BE2C (cell line): ENCODE measurements around the gene VPS41.

Source experiments
- DNase-seq: peaks from one replicate; pipeline ENCODE4 v3.0.0-alpha.2; 2020
- H3K27me3 ChIP-seq: fragments of 250-450 bp; sonication (Bioruptor Pico); 2 replicates; pipeline ENCODE4 v1.5.1; 2020; ENCODE audit warnings: mild to moderate bottlenecking
- H3K36me3 ChIP-seq: fragments of 250-450 bp; sonication (Bioruptor Pico); 2 replicates; pipeline ENCODE4 v1.5.1; 2020; ENCODE audit warnings: mild to moderate bottlenecking
- H3K4me1 ChIP-seq: fragments of 250-450 bp; sonication (Bioruptor Pico); 2 replicates; pipeline ENCODE4 v1.5.1; 2020
- H3K4me3 ChIP-seq: 2 replicates; pipeline ENCODE4 v1.5.1; 2011; ENCODE audit warnings: low read depth, low read length
- H3K9me3 ChIP-seq: fragments of 250-450 bp; sonication (Bioruptor Pico); 2 replicates; pipeline ENCODE4 v1.5.1; 2020
- CTCF ChIP-seq: IDR thresholded peaks from 2 replicates; pipeline ENCODE4 v1.5.1; 2012; ENCODE audit warnings: mild to moderate bottlenecking, low read depth, low read length

The VPS41 gene

DNA sequence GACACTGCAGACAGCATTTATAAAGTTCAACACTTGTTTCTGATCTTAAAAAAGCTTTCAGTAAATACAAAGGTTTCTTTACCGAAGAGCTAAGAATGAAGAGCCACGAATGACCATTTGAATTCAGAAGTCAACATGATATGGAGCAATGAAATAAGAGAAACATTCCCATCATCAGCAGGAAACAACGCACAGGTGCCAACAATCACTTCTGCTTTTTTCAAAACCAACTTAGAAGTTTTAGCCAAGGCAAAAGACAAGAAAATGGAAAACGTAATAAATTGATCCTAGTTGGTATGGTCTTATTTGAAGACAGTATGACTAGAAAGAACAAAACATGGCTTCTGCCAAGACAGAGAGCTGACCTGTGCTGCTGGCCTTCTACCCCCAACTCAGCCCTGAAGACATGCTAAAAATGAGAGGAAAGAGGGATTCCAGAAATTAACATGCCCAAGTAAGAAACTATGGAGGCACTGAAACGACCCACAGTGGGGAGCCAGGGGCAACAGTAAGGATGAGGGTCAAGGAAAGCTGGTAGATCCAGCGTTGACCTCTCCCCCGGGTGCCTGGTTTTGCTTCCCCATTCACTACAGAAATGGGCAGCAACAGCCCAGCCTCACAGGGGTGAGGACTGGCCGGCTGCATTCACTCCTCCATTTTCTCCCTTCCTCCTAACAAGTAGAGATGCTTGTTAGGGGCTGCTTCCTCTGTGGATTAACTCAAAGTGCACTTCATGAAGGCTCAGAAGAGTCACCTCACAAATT lies 30.1 kb downstream of the VPS41 start:
- Histone ChIP-seq H3K27me3 (no peaks in the 10 kb centered on the region), H3K9me3 (no peaks in the 10 kb centered on the region), H3K36me3 (no peaks in the 10 kb centered on the region), H3K4me3 (no peak overlapping the region), H3K4me1 (no peaks in the 10 kb centered on the region)
- TF ChIP-seq CTCF = no peak
- no peak for DNase-seq

DNA sequence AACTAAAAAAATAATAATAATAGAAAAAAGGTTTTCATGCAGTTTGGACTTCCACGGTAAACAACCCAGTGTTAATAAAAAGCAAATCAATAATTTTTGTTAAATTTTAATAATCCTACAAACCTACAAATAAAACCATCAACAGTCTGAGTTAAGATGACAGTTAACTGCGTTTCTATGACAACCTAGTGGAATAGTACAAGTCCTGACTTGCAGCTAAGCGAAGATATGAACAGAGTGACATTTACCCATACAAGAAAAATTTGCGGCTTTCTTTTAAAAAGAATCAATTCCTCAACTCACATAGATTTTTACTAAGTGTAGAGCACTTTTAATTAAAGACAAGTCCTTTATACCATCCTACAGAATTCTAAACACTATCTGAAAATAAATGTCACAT lies 35.6 kb downstream of the VPS41 start:
- Histone ChIP-seq H3K9me3 (no peaks in the 10 kb centered on the region), H3K4me1 (no peaks in the 10 kb centered on the region), H3K4me3 (no peak overlapping the region), H3K36me3 (no peaks in the 10 kb centered on the region), H3K27me3 (no peaks in the 10 kb centered on the region)
- DNase-seq = no peak
- TF ChIP-seq CTCF = no peak

DNA sequence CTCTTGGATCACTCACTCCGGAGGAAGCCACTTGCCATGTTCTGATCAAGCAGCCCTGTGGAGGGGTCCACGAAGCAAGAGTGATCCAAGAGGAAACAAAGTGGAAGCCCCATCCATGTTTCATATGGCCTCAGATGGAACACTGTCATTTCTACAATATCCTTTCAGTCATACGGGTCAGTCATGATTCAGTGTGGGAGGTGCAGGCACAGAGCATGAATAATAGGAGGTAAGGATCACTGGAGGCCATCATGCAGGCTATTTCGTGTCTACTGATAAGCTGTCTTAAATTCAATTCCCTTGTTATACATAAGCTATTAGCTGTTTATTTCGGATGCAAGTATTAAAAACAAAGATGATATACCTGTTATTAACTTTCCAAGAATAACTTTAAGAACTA lies 36.8 kb downstream of the VPS41 start:
- H3K4me3 ChIP-seq = no peak overlapping the region
- TF ChIP-seq CTCF = no peak
- H3K27me3 ChIP-seq = no peaks in the 10 kb centered on the region
- no peaks in the 10 kb centered on the region for H3K4me1 ChIP-seq
- no peaks in the 10 kb centered on the region for H3K9me3 ChIP-seq
- no peaks in the 10 kb centered on the region for H3K36me3 ChIP-seq
- no peak for DNase-seq

DNA sequence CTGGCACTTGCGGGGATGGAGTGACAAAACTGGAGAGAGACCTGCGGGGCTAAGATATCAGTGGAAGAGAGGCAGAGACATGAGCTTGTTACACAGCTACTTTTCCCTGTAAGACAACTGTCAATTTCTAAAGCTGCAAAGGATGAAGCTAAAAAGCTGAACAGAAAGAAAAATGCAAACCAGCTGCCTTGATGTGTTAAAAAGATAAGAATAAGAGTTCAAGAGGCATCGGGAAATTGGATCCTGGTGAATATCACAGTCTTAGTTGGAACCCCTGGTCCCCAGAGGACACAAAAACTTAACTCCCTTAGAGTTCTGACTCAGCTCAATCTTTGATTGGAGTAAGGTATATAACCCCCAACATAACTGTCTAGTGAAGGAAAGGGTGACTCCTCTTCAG lies 38.8 kb downstream of the VPS41 start:
- Histone ChIP-seq H3K27me3 (no peaks in the 10 kb centered on the region), H3K9me3 (no peaks in the 10 kb centered on the region), H3K4me1 (no peaks in the 10 kb centered on the region), H3K36me3 (no peaks in the 10 kb centered on the region), H3K4me3 (no peak overlapping the region)
- no peak for TF ChIP-seq CTCF
- DNase-seq = no peak

- no peak for DNase-seq
- Histone ChIP-seq H3K36me3 (no peaks in the 10 kb centered on the region), H3K9me3 (no peaks in the 10 kb centered on the region), H3K27me3 (no peaks in the 10 kb centered on the region), H3K4me3 (no peak overlapping the region), H3K4me1 (no peaks in the 10 kb centered on the region)
- TF ChIP-seq CTCF = no peak
Observed at GRCh38 chr7:38863601-38864291, 45.2 kb downstream of the VPS41 start.

DNA sequence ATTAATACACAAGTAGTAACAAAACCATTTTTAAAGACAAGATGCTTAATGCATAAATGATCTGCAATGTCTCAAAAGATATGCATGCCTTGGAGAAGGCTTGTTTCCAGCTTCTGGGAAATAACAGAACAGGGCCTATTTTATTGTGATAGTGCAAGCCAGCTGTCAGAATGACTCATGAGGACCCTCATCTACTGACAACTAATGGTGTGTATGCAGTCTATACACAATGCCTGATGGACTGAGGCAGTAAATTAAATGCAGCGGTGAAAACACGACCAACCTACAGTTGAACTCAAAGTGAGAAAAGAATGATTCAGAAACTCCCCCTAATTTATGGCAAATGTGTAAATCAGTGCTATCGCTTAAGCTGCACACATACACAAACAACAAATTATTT lies 46.3 kb downstream of the VPS41 start:
- no peak for TF ChIP-seq CTCF
- H3K9me3 ChIP-seq = no peaks in the 10 kb centered on the region
- H3K4me3 ChIP-seq = no peak overlapping the region
- H3K4me1 ChIP-seq = no peaks in the 10 kb centered on the region
- no peak for DNase-seq
- no peaks in the 10 kb centered on the region for H3K36me3 ChIP-seq
- H3K27me3 ChIP-seq = no peaks in the 10 kb centered on the region
